LHCN-M2 (cell line): ENCODE measurements around the gene BIRC3. TPM values are rescaled to one million over a fixed set of nuclear protein-coding genes. Genes with fewer than 3 reads are reported as not detected.

Experiments
- DNase-seq: peaks from one replicate; pipeline ENCODE4 v3.0.0-alpha.2; 2012; ENCODE audit warnings: low read depth
- polyA plus RNA-seq: library from polyadenylated mRNA; unstranded; fragments of >200 nt; gene quantifications from one replicate; pipeline ENCODE4 v1.2.1, GENCODE V29; 2012; ENCODE audit warnings: missing spikeins
- total RNA-seq: library from RNA; depleted of rRNA; stranded (reverse); fragments of >200 nt; gene quantifications from 2 replicates; pipeline ENCODE4 v1.2.3, GENCODE V29; 2014; rRNA removed

The BIRC3 gene
- 0.40 and 0.64 TPM in 2 replicates for total RNA-seq
- polyA plus RNA-seq, result 0.73 TPM

DNA sequence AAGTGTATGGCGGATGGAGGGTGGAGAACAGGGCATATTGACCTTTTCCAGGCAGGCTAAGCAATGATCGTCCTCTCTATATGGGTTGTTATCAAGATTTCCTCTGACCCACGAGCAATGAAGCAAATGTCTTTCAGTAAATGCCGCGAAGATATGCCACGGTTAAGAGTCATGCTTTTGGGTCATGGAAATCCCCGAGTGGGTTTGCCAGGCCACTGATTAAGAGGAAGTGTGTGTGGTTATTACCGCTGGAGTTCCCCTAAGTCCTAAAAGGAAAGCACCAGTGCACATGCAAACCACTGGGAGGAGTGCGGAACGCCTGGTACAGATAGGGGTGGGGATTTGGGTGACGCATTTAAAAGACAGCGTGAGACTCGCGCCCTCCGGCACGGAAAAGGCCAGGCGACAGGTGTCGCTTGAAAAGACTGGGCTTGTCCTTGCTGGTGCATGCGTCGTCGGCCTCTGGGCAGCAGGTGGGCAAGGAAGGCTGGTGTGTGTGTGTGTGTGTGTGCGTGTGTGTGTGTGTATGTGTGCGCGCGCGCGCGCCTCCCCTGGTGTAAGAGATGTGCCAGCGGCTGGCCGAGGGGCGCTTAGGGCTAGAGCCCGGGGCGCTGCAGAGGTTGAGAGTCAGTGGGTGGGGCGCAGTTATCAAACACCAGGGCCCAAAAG is at the start of gene BIRC3:
BIRC3 (plus strand) TSS at position 386 of the 669 bp plus-strand sequence. CDS start 7,026 bp downstream, outside the sequence.
- peak; percentile 96 for DNase-seq

DNA sequence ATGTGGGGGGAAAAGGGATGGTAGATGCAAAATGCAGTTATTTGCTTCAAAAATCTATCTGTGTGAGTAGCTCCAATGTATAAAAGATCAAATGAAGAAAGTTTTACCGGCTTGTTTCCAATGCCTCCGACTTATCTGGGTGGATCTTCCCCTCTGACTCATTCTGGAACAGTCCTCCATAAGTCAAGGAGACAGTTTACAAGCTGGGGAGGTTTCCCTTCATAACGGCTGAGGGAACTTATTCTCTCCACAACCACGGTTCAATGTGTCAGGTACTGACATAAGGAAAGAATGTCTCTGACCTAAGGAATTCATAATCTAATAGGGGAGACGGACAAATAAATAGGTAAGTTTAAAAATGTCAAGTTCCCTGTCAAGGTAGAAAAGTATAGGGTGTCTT is 49.7 kb upstream of the BIRC3 start:
- DNase-seq, result peak; percentile 48

DNA sequence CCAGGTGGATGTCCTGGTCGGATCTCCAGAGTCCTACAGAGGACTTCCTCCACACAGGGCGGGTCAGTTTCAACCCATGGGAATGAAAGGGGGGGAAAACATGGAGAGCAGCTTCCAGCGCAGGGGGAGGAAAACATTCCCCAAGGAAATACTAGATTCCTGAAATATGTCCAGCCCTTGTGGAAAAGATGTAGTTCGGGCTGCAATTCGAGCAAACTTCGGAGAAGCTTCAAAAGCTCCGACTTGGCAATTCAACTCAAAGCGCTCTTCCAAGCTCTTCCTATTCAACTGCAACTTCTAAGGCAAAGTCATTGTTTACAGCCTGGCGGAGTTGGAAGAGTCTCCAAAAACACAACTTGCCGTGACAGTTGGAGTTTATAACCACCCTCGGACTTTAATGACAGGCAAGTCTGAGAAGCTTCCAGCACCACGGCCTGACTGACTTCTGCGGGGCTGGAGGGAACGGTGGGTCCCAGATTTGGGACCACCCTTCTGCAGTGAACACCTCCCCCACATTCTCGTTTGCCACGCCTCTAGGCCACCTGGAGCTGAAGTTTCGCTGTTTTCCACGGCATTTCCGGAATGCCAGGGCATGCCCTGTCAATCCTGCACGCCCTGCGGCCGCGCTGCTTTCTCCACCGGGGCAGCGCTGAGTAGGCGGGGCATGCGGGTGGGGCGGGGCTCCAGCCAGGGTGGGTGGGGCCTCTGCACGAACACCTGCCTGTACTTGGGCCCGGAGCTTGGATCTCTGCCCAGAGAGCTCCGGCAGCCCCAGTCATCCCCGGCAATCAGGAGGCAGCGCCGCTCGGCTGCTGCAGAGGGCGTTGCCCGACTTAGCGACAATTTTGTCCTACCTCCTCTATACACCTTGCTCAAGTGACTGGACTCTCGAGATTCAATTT is 49.0 kb upstream of the BIRC3 start:
- peak; percentile 73 for DNase-seq

DNA sequence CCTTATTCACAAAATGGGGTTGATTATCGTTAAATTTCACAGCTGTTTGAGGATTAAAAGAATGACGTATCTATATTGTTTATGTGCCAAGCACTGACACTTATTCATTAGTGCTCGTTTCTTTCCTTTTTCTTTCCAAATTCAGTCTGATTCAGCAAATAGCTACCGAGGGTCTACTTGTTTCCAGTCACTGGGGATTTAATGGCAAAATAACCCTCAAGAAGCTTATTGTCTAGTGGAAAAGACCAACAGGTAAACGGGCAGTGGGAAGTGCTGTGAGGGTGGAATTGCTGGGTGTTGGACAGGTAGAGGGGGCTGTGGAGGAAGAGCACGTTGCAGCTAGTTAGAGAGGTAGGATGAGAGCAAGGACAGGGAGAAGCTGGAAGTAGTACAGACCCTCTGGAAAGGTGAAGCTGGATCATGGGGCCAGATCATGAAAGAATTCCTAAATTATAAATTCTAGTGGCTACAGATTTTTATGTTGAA is 48.3 kb upstream of the BIRC3 start:
- no peak for DNase-seq

DNA sequence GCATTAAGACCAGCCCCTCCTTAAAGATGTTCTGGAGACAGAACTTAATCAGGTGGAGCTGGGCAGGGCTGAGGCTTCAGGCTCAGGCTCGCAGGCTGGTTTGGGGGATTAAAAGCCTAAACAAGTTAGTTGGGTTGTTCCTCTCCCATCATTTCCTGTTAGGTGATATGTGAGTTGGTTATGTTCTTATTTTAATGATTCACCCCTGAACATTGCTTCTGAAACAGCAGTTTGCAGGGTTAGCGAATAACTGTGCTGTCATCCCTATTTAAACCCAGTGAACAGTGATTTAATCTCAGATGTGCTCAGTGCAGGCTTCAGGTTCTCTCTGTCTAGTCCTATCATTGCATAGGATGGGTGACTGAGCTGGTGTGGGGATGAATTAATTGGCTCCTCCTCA is 47.4 kb upstream of the BIRC3 start:
- peak; percentile 69 for DNase-seq

DNA sequence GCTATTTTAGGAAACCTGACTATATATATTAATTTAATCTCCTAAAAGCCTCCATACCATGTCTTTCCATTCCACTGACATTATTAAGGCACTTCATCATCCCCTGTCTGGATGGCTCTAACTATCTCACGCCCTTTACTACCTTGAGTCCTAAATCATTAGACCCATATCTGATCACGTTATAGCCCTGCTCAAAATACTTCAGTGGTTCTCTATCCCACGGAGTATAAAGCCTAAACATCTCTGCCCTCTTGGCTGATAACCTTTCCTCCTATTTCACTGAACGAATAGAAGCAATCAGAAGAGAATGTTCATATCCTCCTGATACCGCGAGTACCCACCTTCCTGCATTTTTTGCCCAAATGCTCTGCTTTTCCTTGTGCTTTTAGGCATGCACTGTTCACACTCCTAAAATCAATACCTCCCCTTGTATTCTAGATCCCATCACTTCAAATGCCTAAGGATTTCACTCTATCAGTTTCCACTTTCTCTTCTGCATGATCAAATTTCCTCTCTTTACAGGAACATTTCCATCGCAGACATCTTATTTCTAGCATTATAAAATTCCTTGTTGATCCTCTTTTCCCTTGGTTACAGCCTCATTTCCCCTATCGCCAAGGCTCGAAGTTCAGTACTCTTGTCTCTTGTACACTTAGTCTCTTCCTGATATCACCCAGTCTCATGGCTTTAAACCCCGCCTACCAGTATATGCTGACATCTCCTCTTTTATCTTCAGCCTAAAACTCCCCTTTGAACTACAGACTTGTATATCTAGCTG is 45.0 kb upstream of the BIRC3 start:
- no peak for DNase-seq

DNA sequence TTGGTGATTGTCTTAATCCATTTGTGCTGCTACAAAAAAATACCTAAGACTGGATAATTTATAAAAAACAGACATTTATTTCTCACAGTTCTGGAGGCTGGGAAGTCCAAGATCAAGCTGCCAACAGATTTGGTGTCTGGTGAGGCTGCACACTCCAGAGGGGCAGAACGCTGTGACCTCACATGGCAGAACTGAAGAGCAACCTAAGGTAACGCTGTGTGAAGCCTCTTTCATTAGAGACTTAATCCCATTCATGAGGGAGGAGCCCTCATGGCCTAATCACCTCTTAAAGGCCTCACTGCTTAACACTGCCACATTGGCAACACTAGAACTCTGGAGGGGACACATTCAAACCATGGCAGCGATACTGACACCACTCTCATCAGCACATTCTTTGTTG is 42.7 kb upstream of the BIRC3 start:
- no peak for DNase-seq

DNA sequence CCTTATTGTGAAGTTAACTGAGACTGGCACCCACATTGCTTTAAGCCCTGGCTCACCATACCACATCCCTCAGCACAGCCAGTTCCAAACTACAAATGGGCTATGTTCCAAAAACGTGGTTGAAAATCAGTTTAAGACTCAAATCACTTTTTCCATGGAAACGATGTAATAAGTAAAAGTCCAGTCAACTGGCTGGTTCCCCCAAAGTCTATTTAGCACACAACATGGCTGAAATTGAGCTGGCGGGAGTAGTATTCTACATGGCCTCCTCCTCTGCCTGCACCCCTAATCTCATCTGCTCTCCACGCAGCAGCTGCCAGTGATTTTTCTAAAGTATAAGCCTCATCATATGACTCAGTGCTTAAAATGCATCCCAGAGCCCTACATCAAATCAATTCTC is 40.9 kb upstream of the BIRC3 start:
- peak; percentile 44 for DNase-seq

DNA sequence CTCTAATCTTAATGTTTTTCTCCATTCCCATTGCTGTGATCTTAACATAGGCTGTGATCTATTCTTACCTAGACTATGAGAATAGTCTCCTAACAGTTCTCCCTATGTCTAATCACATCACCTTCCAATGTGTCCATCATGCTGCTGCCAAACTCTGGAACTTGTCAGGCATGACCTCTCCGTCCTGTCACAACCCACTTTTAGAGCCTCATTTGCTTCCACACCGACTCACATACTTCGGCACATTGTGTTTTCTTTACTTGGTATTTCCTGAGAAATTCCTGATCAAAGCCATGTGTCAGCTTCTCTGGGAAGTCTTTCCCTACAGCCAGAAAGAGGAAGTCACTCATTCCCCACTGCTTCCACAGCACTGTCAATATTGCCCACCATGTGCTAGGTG is 40.5 kb upstream of the BIRC3 start:
- DNase-seq, result no peak

DNA sequence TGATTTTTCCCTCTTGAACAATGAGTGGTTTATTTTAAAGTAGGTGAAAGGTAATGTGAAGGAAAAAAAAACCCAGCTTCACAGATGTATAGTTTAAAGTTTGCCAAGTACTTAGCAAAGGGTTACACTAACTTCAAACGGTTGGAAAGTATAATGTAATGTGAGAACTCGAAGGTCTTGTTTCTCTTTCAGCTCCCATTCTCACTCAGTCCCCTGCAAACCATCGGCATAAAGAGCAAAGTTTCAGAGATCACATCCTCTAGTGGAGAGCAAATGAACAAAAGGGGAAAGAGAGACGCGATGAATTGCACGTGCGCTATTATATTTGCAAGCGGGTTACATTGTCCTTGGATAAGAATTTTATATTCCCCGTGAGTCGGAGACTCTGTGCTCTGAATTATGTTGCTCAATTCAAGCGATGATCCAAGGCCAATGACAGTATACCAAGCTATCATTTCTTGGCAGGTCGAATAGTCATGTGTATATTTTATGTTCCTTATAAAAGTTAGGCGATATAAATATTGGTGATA is 37.6 kb upstream of the BIRC3 start:
- peak; percentile 70 for DNase-seq

DNA sequence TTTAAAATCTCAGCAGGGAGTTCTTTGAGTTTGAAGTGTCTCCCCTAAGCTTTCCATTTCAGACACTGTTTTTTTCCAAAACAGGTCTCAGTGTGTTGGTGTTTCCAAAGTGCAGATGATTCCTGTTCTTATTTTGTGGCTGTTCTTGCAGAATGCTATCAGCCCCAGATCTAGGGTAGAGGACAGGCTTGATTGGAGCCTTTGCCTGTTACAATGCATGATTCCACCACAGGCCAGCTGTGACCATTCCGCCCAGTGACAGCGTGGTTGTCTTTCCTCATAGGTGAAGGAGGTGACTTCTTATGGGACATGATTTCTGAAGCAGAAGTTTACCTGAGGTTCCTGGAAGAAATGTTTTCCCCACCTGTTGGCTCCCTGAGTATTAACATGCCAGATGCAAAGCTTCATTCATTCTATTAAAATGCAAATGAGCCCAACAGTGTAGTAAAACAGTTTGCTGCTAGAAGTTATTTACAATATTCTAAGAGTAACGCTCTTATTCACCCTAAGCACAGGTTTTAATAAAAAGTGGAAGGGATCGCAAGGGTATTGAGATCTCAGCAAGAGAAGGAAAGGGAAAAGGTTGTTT is 36.9 kb upstream of the BIRC3 start:
- DNase-seq, result no peak

DNA sequence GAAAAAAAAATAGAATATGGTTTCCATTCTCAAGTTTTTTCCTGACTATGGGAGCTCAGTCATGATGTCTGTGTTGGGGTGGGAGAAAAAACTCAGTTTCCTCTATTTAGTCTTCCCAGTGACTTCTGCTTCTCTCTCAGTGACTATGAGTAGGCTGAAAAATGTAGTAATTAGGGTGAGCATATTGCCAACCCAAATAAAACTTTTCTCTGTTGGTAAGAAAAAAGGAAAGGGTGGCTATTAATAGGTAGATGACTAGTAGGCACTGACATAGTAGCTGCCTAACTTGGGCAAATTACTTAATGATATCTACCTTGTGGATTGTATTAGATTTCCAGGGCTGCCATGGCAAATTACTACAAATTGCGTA is 34.2 kb upstream of the BIRC3 start:
- no peak for DNase-seq

DNA sequence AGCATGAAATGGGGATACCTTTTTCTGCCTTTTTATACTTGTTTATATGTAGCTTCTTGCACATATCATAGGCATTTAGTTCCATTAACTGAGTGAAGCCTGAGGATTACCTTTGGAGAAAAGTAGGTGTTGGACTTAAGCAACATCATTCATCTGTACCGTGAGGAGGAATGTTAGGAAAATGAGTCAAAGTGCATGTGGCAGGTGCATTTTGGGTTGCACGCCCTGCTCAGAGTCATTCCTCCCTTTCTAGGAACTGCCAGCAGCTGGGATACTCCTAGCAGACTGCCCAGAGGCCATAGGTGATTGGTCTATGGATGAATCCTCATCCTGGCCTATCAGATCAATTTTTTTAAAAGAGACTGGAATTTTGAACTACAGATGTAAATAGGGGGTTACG is 33.3 kb upstream of the BIRC3 start:
- no peak for DNase-seq

DNA sequence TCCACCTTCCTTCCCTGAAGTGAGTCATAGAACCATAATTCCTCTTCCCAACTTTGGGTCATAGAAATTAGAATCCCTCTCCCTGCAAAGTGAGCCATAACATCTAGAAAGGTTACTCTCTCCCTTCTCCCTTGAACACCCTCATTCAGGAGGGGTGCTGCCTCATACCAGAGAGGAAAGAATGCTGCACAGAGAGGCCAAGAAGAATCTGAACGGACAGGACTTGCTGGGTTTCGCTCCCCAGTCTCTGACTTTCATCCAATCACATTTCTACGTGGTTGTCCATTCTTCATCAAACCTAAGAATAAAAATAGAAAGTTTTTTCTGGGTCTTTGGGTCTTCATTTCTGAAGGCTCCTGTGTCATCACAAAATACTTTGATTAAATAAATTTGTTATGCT is 31.0 kb upstream of the BIRC3 start:
- no peak for DNase-seq

DNA sequence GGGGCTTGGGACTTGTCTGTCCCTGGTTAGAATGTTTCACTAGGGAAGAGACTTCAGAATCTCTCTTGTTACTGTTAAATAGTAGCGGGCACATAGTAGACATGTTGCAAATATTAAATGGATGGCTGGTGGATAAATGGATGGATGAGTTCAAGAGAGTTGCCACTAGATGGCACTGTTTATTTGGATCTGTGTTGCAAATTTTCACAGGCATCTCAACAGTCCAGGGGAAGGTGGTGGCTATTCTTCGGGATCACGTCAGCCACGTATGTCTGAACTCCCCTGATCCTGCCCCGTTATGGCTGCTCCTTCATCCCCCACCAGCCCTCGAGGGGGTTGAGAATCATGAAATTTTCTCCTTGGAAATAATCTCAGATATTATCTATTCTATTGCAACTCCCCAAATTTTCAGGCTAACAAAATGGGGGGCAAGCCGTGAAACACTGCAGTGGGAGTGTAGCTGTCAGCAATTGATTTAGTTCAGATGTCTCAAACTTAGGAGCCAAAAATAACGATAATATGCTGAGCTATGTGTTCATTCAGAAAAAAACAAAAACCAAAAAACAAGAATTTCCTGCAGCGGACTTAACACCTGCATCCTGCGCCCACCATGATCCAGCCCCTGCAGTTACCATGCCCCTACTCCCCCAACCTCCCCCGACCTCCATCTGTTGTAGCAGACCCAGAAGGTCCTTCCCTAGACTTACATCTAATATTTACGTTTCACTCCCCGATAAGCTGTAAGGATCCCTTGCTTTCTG is 29.1 kb upstream of the BIRC3 start:
- DNase-seq, result peak; percentile 78

DNA sequence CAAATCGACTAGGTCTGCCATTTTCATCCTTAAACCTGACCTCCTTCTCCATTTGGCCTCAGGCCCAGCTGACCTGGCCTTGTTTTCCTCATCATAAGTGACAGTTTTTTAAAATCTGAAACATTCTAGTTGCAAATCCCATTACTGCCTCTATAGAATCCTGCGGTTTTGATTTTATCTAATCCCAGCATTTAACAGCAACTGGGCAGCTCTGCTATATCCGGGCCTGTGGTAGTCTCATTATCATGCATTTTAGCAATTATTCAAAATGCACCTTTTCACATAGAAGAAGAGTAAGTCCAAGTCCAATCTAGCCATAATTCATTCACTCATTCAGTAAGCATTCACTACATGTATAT is 28.6 kb upstream of the BIRC3 start:
- no peak for DNase-seq

DNA sequence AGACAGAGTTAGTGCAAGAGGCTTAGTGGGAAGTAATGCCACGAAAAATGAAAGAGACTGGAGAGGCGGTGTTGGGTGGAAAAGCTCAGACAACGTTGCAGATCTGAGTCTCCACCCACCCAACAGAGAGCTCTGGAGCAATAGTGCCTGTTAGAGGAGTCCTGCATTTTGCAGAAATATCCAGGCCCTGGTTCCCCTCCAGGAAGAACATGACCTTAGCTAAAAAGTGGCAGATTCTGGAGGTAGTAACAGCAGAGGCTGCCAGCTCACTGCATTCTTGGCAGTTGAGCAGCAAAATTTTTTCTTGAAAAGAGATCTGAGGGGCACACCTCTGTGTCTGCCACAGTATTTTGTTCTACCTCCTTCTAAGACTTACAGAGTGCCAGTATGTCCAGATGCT is 27.7 kb upstream of the BIRC3 start:
- no peak for DNase-seq

DNA sequence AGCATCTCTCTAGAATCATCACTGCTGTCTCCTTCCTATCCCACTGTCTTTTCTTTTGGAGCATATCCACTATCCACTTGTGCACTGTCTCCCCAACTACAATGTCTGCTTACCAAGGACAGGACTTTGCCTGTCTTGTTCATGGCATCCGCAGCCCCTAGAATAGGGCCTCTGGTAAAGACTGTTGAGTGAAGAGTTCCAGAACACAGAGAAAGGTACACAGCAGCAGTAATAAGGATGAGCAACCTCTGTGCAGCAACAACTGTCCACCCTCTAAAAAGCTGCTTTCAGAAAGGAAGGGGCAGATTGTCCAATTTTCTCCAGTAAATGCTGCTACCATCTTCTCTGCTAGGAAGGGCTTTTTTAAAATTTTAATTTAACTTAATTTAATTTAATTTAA is 25.5 kb upstream of the BIRC3 start:
- DNase-seq, result no peak

DNA sequence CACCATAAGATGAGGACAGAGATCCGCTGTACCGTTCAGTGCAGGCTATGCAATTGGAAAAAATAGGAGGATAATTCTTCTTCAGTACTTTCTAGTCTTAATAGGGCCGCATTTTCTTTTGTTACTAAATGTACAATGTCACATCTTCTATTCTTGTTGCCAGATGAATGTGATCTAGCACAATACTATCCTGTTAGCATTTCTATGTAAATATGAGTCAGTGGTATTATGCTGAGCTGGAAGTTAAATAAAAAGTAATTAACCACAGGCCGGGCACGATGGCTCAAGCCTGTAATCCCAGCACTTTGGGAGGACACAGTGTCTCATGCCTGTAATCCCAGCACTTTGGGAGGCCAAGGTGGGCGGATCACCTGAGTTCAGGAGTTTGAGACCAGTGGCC is 24.4 kb upstream of the BIRC3 start:
- no peak for DNase-seq

DNA sequence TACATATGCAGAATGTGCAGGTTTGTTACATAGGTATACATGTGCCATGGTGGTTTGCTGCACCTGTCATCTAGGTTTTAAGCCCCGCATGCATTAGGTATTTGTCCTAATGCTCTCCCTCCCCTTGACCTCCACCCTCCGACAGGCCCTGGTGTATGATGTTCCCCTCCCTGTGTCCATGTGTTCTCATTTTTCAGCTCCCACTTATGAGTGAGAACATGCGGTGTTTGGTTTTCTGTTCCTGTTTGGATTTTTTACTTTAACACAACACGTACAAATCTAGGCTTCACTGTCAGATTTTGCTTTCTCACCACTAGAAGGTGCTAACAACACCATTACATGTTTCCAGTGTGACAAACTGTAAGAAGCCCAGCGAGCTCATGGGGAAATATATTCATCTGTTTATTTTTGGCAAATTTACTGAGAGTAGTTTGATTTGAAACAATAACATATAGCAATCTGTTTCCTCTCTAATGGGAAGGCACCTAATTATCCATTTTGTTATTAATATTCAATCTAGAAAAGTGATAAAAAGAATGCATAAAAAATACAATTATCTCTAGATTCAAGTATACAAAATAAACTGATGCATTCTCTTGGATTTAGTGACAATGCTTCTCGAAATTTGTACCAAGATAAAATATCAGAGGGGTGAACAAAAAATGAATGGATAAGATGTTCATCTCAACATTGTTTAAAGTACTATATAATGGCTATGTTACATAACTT is 23.2 kb upstream of the BIRC3 start:
- peak; percentile 72 for DNase-seq
